ENCODE results near the gene CDH24. TPM values are rescaled to one million over a fixed set of nuclear protein-coding genes. Genes with fewer than 3 reads are reported as not detected.

CDH24 gene
- total and polyA plus RNA-seq, 2 of the 13 experiments (the other 11 are each of a cell fraction or from before 2014, with no cell fraction given): 0.69 to 0.99 TPM

DNA sequence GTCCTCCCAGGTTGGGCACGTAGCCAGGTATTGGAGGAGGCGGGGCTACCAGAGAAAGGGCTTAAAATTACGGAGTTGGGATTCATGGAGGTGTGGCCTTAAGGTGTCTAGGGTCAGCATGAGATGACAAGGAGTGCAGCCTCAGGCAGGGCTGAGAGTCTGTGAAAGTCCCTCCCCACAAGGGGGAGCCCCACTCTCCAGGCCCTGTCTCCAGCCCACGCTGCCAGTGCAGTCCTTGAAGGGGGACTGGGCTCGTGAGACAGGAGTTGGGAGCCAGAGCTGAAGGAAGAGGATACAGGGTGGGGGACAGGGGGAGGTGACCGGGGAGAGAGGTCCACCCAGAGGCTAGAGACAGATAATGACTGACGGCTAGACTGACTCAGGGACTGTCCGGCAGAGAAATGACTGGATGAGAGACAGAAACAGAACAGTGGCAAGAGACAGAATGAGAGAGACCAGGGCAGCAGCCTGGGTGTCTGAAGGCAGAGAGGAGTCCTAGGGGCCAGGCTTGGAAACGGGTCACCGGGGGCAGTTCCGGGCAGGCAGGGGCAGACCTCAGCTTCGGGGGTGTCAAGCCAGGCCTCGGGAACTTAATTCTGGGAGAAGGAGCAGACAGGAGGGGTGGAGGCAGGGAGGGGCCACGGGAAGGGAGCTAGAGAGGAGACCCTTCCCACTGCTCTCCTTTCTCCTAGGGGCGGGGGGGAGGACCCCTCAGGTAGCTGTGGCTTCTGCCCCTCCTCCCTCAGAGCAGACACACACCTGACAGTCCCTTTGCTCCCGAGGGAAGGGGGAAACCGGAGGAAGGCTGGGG, 970 bp downstream of the CDH24 start (continued):
- TF ChIP-seq ZNF639 (CRISPR knock-in tag; conservative IDR thresholded peaks at IDR 0.05) (peak; percentile 44; the same call in 1 of the 2 replicates), ZBTB20 (CRISPR knock-in tag; IDR thresholded peaks at IDR 0.05; ENCODE audit: borderline replicate concordance, low read depth) (0 out of 2 replicates have a peak, but pooled peaks have one; percentile 55), SIN3A (IDR thresholded peaks at IDR 0.05; ENCODE audit: borderline replicate concordance, low read depth, low read length) (no peak), MZF1 (CRISPR knock-in tag; IDR thresholded peaks at IDR 0.05; ENCODE audit: borderline replicate concordance) (no peak), ZNF280D (CRISPR knock-in tag; IDR thresholded peaks at IDR 0.05) (0 out of 2 replicates have a peak, but pooled peaks have one; percentile 13), JUN (CRISPR knock-in tag; IDR thresholded peaks at IDR 0.05) (no peak), ZNF558 (CRISPR knock-in tag; IDR thresholded peaks at IDR 0.05; ENCODE audit: borderline replicate concordance) (no peak), PHF5A (CRISPR knock-in tag; IDR thresholded peaks at IDR 0.05; ENCODE audit: low read depth, unreplicated experiment) (no peak), ZXDC (CRISPR knock-in tag; IDR thresholded peaks at IDR 0.05) (no peak), THAP9 (CRISPR knock-in tag; IDR thresholded peaks at IDR 0.05; ENCODE audit: borderline replicate concordance) (peak; percentile 51; the same call in 1 of the 2 replicates), ZKSCAN5 (CRISPR knock-in tag; IDR thresholded peaks at IDR 0.05) (0 out of 2 replicates have a peak, but pooled peaks have one; percentile 55), JUND (CRISPR knock-in tag; IDR thresholded peaks at IDR 0.05) (no peak)
- TF ChIP-seq, protein P1, sequence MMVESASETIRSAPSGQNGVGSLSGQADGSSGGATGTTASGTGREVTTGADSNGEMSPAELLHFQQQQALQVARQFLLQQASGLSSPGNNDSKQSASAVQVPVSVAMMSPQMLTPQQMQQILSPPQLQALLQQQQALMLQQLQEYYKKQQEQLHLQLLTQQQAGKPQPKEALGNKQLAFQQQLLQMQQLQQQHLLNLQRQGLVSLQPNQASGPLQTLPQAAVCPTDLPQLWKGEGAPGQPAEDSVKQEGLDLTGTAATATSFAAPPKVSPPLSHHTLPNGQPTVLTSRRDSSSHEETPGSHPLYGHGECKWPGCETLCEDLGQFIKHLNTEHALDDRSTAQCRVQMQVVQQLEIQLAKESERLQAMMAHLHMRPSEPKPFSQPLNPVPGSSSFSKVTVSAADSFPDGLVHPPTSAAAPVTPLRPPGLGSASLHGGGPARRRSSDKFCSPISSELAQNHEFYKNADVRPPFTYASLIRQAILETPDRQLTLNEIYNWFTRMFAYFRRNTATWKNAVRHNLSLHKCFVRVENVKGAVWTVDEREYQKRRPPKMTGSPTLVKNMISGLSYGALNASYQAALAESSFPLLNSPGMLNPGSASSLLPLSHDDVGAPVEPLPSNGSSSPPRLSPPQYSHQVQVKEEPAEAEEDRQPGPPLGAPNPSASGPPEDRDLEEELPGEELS (CRISPR knock-in tag; IDR thresholded peaks at IDR 0.05): no peak
- TF ChIP-seq, protein P2, sequence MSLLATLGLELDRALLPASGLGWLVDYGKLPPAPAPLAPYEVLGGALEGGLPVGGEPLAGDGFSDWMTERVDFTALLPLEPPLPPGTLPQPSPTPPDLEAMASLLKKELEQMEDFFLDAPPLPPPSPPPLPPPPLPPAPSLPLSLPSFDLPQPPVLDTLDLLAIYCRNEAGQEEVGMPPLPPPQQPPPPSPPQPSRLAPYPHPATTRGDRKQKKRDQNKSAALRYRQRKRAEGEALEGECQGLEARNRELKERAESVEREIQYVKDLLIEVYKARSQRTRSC (CRISPR knock-in tag; IDR thresholded peaks at IDR 0.05; ENCODE audit: low read depth): no peak
